Esophagus squamous epithelium (tissue), 5 donors: ENCODE measurements around the gene NAB1. TPM values are rescaled to one million over a fixed set of nuclear protein-coding genes. Genes with fewer than 3 reads are reported as not detected.

Source experiments
- DNase-seq: peaks from one replicate; lab custom pipeline; 2025; lab: John Stamatoyannopoulos, UW
- H3K27ac ChIP-seq, 4 donors: fragments of 200-600 bp; sonication (generic); one replicate each; pipeline ENCODE4 v1.5.1; 2016 to 2019; ENCODE audit warnings: mild to moderate bottlenecking in 1 of 4
- H3K27me3 ChIP-seq, 4 donors: fragments of 200-600 bp; sonication (generic); 1 replicate in 3 of 4; 2 replicates in 1 of 4; pipeline versions ENCODE4 v1.5.1 to v1.6.0; 2017 to 2021; ENCODE audit warnings: antibody characterized with exemption in 1 of 4
- H3K36me3 ChIP-seq, 3 donors: fragments of 200-600 bp; sonication (generic); one replicate each; pipeline ENCODE4 v1.5.1; 2016 to 2019
- H3K4me1 ChIP-seq, 3 donors: fragments of 200-600 bp; sonication (generic); one replicate each; pipeline ENCODE4 v1.5.1; 2017 to 2019
- H3K4me3 ChIP-seq, 4 donors: fragments of 200-600 bp; sonication (generic); 1 replicate in 3 of 4; 2 replicates in 1 of 4; pipeline ENCODE4 v1.5.1; 2016 to 2019; ENCODE audit warnings: mild to moderate bottlenecking in 2 of 4, moderate library complexity in 1 of 4
- H3K9me3 ChIP-seq, 3 donors: fragments of 200-600 bp; sonication (generic); one replicate each; pipeline ENCODE4 v1.5.1; 2016 to 2019
- POLR2A ChIP-seq, 4 donors: fragments of 450-650 bp; IDR thresholded peaks; one replicate each; pipeline ENCODE4 v1.6.1; 2017; ENCODE audit warnings: antibody characterized with exemption in 4 of 4, mild to moderate bottlenecking in 4 of 4, moderate library complexity in 3 of 4
- WGBS, 2 donors: methylation state at CpG; one replicate each; pipeline ENCODE4 v1.1.5; 2018; 5-methylcytosine and 5-hydroxymethylcytosine counted together
- intact Hi-C: fragments of 100-400 bp; cut with DNase I; formaldehyde crosslinking; loops from one replicate; pipeline ENCODE4 v1.15.0; 2022
- total RNA-seq, 4 donors: library from RNA; depleted of rRNA; stranded (reverse); fragments of >200 nt; gene quantifications; one replicate each; pipeline ENCODE4 v1.1.0, GENCODE V29; 2016
- TF ChIP-seq, protein P1 (sequence below), 6 experiments: fragments of 450-650 bp in 4 of 6; fragments of 200-600 bp in 2 of 6; sonication (generic) in 2 of 6; IDR thresholded peaks; one replicate each; pipeline ENCODE4 v1.5.1; 2016 to 2019; ENCODE audit warnings: antibody characterized with exemption in 6 of 6, mild to moderate bottlenecking in 4 of 6, moderate library complexity in 4 of 6
- donor health status: DM: yes; HTN: yes; CAD: no.

The NAB1 gene
- total RNA-seq, 4 donors from 2014 or later, result 36.7 to 69.8 (median 67.7) TPM

DNA sequence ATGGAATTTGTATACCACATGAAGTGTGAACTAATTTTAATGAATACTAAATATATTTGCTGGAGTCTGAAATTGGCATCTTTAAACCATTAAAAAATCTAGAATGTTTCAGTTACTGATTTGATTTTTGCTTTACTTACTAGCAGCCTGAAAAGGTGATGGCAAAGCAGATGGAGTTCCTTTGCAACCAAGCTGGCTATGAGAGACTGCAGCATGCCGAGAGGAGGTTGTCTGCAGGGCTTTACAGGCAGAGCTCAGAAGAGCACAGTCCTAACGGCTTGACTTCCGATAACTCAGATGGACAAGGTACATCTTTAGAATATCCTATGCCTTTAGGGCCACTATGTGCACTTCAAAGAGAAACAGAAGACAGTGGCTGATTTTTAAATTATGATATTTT is 36.5 kb downstream of the NAB1 start:
- Histone ChIP-seq H3K36me3 (peaks cover 0 to 69% (median 9%) of the 10 kb centered on the region in 3 donors), H3K4me3 (no peak overlapping the region), H3K4me1 (peaks cover 0 to 3% (median 0%) of the 10 kb centered on the region in 3 donors), H3K27me3 (no peaks in the 10 kb centered on the region), H3K9me3 (no peaks in the 10 kb centered on the region), H3K27ac (no peak overlapping the region)
- TF ChIP-seq, protein P1, sequence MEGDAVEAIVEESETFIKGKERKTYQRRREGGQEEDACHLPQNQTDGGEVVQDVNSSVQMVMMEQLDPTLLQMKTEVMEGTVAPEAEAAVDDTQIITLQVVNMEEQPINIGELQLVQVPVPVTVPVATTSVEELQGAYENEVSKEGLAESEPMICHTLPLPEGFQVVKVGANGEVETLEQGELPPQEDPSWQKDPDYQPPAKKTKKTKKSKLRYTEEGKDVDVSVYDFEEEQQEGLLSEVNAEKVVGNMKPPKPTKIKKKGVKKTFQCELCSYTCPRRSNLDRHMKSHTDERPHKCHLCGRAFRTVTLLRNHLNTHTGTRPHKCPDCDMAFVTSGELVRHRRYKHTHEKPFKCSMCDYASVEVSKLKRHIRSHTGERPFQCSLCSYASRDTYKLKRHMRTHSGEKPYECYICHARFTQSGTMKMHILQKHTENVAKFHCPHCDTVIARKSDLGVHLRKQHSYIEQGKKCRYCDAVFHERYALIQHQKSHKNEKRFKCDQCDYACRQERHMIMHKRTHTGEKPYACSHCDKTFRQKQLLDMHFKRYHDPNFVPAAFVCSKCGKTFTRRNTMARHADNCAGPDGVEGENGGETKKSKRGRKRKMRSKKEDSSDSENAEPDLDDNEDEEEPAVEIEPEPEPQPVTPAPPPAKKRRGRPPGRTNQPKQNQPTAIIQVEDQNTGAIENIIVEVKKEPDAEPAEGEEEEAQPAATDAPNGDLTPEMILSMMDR (IDR thresholded peaks at IDR 0.05), result no peak
- TF ChIP-seq POLR2A (IDR thresholded peaks at IDR 0.05), result no peak
- intact Hi-C loops, result no loop called here
- no peak for DNase-seq
- WGBS, 2 donors, result 88 to 95% methylated on average over 3 of the region's 3 CpGs

- intact Hi-C loops, result no loop called here
- Histone ChIP-seq H3K9me3 (no peaks in the 10 kb centered on the region), H3K36me3 (peaks cover 0 to 53% (median 4%) of the 10 kb centered on the region in 3 donors), H3K27me3 (no peaks in the 10 kb centered on the region), H3K4me1 (no peaks in the 10 kb centered on the region), H3K4me3 (no peak overlapping the region), H3K27ac (no peak overlapping the region)
- TF ChIP-seq POLR2A (IDR thresholded peaks at IDR 0.05), result no peak
- TF ChIP-seq, protein P1 (IDR thresholded peaks at IDR 0.05), result no peak
- 81 to 87% methylated on average over 2 of the region's 2 CpGs for WGBS, 2 donors
- DNase-seq, result no peak
Measured at GRCh38 chr2:190693533-190694232, 44.8 kb downstream of the NAB1 start.

DNA sequence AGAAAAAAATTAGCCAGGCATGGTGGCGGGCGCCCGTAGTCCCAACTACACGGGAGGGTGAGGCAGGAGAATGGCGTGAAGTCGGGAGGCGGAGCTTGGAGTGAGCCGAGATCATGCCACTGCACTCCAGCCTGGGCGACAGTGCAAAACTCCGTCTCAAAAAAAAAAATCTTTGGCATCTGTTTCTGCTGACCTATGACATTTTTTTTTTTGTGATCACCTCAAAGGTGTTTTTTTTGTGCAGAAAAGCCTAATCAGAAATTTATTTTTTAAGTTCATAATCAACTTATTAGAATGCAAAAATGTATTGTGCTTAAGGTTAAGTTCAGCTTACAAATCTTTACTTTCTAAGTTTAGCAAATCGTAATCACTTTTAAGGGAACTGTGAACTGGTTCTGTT is 45.6 kb downstream of the NAB1 start:
- TF ChIP-seq, protein P1 (IDR thresholded peaks at IDR 0.05), result no peak
- no peak for TF ChIP-seq POLR2A (IDR thresholded peaks at IDR 0.05)
- intact Hi-C loops, result no loop called here
- 84 to 86% methylated on average over 11 of the region's 11 CpGs for WGBS, 2 donors

GRCh38 chr2:190695739-190696138 is 46.9 kb downstream of the NAB1 start:
- peaks cover 0 to 33% (median 0%) of the 10 kb centered on the region in 3 donors for H3K36me3 ChIP-seq
- intact Hi-C loops, result no loop called here
- H3K4me1 ChIP-seq, result no peaks in the 10 kb centered on the region
- no peak overlapping the region for H3K4me3 ChIP-seq
- H3K27ac ChIP-seq, result no peak overlapping the region
- no peak for DNase-seq
- WGBS, 2 donors, result 70 to 73% methylated on average over 4 of the region's 4 CpGs
- no peaks in the 10 kb centered on the region for H3K9me3 ChIP-seq
- H3K27me3 ChIP-seq, result no peaks in the 10 kb centered on the region
- no peak for TF ChIP-seq POLR2A (IDR thresholded peaks at IDR 0.05)
- TF ChIP-seq, protein P1 (IDR thresholded peaks at IDR 0.05), result no peak

More for the DNA sequence above, 45.6 kb downstream of the NAB1 start:
- Histone ChIP-seq H3K27ac (no peak overlapping the region), H3K27me3 (no peaks in the 10 kb centered on the region), H3K4me1 (no peaks in the 10 kb centered on the region), H3K9me3 (no peaks in the 10 kb centered on the region), H3K4me3 (no peak overlapping the region), H3K36me3 (peaks cover 0 to 45% (median 0%) of the 10 kb centered on the region in 3 donors)
- DNase-seq, result no peak

- intact Hi-C loops, result no loop called here
- Histone ChIP-seq H3K27me3 (no peaks in the 10 kb centered on the region), H3K36me3 (peaks cover 0 to 21% (median 0%) of the 10 kb centered on the region in 3 donors), H3K27ac (no peak overlapping the region), H3K9me3 (no peaks in the 10 kb centered on the region), H3K4me1 (no peaks in the 10 kb centered on the region), H3K4me3 (no peak overlapping the region)
- WGBS, 2 donors, result 77 to 94% methylated on average over 3 of the region's 3 CpGs
- TF ChIP-seq POLR2A (IDR thresholded peaks at IDR 0.05), result no peak
- TF ChIP-seq, protein P1 (IDR thresholded peaks at IDR 0.05), result no peak
- no peak for DNase-seq
Measured at GRCh38 chr2:190696792-190697398, 48.0 kb downstream of the NAB1 start.
